Heart left ventricle (tissue), 13 donors: ENCODE measurements around the gene ATAD5.

ENCODE experiments used
- CTCF ChIP-seq, 12 donors: fragments of 200-600 bp; sonication (generic) in 4 of 12; IDR thresholded peaks; one replicate each; pipeline versions ENCODE4 v1.5.0 to v1.8.0; 2018 to 2022; ENCODE audit warnings: antibody characterized with exemption in 12 of 12, mild to moderate bottlenecking in 5 of 12
- POLR2A ChIP-seq, 2 donors: fragments of 450-650 bp; IDR thresholded peaks; one replicate each; pipeline ENCODE4 v1.6.1; 2017; ENCODE audit warnings: antibody characterized with exemption in 2 of 2, mild to moderate bottlenecking in 2 of 2, moderate library complexity in 2 of 2
- donor health status: ischemic (EF 13 %, LVEDD 7.1; RV severe dilation, severe dysfunction).
- donor health status: DM: no; HTN: yes; CAD: no.
- donor health status: DM: no; HTN: no; CAD: no.
- donor health status: ischemic (EF 25% LVEDD 6.9; RV normal size, moderate dysfunction).
- donor health status: ischemic (EF 25% LVEDD 5.7; RV mildly dilated, moderate dysfunction).
- donor health status: ischemic (EF 35%, LVEDD 5.7; RV mildly dilated, moderate dysfunction).
- donor health status: nonischemic (EF 11% LVEDD 7.7; RV severe dilation, severe dysfunction).
- donor health status: DM: yes; HTN: yes; CAD: no.
- donor health status: PGD.
- donor health status: ischemic (EF 29% LVEDD 5.4; RV normal size, mild dysfunction).
- donor health status: nonischemic (EF 23%, LVEDD 6.1; RV moderate dilation, normal function).

DNA sequence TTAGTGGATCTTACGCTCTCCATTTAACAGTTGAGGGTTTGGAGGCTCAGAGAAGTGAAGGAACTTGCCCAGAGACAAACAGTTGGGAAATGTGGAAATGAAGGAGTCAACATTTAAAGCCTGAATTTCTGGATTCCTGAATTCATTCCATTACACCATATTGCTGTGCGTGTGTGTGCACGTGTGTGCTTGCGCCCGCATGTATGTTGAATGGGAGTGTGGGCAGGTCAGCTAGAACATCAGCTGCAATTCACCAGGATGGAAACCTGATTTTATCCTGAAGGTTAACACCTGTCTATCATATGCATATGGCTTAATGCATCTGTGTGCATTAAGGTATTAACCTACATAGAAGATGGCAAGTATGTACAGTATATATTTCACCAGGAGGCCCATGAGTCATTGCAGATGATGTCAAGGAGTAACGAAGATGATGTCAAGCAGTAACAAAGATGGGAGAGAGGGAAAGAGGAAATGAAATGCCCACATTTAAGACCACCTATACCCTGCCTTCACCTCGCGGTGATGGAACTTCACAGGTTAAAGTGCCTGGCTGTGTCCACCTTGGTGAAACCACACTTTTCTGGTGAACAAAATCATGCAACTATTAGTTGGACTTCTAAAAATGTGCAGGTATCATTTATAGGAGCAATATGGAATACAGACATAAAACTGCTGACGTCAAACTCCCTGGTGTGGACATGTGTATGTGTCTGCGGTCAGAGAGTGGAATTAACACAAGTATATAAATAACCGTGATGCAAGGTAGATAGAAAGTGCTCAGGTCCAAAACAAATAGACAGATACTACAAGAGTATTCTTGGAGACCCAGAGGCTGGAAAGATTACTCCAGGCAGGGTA is 89.1 kb downstream of the ATAD5 start:
- TF ChIP-seq CTCF (IDR thresholded peaks at IDR 0.05), result no peak
- no peak for TF ChIP-seq POLR2A (IDR thresholded peaks at IDR 0.05)
